Retinal pigment epithelial cell (primary cell): Measurements from ENCODE around the gene C4BPA.

Experiments
- DNase-seq: peaks from one replicate; pipeline ENCODE4 v3.0.0-alpha.2; 2010; ENCODE audit warnings: low read depth
- H3K4me3 ChIP-seq: 2 replicates; pipeline ENCODE4 v1.5.1; 2011; ENCODE audit warnings: mild to moderate bottlenecking, low read length, control low read depth, moderate library complexity
- TF ChIP-seq, protein P1 (sequence below): conservative IDR thresholded peaks from 2 replicates; pipeline ENCODE4 v1.5.1; 2011; ENCODE audit warnings: low read depth, low read length, control low read depth, inconsistent platforms

Gene C4BPA

DNA sequence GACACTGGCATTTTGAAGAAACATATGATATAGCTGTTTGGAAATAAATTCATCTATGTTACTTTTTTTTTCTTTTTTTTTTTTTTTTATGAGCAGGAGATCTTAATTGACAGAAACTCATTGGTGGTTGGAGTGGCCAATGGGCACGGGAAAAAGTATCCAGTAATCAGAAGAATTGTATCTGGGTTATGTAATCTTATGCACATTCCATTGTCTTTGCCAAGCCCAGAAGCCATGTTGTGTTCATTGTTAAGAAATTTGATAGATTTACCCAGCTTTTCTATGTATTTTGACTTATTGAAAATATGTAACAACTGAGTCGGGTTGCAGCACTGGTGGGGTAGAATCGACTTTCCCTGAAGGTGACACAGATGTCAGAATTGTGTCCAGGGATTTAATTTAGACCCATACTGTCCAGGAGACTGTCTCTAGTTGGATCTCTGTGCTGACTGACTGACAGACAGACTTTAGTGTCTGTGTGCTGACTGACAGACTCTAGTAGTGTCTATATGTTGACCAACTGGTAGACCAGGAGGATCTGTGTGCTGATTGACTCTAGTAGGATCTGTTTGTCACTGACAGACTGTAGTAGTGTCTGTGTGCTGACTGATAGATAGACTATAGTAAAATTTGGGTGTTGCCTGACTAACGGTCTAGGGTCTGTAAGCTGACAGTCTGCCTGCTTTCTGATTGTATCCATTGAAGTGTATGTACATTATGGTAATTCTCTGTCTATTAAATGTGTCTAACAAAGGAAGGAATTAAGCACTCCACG, 27.7 kb upstream of the C4BPA start:
- no peak for DNase-seq
- TF ChIP-seq, protein P1, sequence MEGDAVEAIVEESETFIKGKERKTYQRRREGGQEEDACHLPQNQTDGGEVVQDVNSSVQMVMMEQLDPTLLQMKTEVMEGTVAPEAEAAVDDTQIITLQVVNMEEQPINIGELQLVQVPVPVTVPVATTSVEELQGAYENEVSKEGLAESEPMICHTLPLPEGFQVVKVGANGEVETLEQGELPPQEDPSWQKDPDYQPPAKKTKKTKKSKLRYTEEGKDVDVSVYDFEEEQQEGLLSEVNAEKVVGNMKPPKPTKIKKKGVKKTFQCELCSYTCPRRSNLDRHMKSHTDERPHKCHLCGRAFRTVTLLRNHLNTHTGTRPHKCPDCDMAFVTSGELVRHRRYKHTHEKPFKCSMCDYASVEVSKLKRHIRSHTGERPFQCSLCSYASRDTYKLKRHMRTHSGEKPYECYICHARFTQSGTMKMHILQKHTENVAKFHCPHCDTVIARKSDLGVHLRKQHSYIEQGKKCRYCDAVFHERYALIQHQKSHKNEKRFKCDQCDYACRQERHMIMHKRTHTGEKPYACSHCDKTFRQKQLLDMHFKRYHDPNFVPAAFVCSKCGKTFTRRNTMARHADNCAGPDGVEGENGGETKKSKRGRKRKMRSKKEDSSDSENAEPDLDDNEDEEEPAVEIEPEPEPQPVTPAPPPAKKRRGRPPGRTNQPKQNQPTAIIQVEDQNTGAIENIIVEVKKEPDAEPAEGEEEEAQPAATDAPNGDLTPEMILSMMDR: no peak
- H3K4me3 ChIP-seq: no peak overlapping the region

DNA sequence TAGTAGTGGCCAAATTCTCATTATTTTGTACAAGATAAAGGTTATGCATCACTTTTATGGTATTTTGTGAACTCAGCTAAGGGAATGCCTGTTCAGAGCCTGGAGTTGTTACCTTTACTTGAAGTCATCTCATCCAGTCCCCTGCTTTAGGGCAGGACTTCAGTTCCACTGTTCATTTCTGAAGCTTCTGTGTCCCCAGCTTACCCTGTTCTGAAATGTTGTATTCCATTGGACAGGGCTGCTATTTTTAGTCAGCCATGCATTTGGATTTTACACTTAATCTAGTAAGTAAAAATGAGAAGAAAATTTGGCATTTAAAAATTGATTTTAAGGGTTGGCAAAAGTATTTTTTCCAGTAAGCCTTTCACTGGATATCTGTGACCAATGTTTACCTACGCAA, 27.0 kb upstream of the C4BPA start:
- DNase-seq: no peak
- TF ChIP-seq, protein P1: no peak
- no peak overlapping the region for H3K4me3 ChIP-seq

DNA sequence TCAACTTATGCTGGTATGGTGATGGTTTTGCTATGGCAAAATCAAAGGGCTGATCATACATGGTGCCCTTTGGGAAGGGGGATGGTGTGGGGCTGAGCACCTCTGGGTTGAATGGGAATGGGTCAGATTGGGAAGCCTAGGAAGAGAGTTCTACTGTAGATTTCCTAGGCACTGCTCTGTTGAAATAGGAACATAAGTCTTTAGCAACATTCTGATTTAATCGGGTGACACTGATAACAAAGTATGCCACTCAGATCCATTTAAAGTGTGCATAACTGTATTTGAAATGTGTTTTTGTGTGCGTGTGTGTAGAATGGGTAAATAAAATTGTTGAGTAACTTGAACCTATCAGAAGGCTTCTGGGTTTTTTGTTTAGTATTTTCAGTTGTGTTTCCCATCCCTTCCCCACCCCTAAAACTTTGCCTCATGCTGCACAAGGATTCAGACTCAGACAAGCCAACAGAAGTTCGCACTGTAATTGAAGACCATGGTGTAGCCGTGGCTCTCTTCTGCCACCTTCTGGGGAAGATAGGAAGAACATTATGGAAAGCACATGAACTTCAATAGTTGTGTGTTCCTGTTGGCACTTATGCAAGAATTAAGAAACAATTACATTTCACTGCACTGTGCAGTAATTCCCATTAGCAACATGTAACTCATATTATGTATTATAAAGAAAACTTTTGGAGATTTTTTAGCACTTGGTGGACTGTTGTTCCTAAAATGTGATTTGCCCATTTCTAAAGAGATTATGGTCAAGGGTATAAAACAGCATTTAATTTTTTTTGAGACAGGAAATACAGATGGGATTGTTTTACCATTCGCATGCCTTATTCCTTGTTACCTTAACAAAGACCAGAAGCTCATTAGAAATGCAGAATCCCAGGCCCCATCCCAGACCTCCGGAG, 26.3 kb upstream of the C4BPA start:
- TF ChIP-seq, protein P1: peak; percentile 95
- H3K4me3 ChIP-seq: no peak overlapping the region
- DNase-seq: no peak

DNA sequence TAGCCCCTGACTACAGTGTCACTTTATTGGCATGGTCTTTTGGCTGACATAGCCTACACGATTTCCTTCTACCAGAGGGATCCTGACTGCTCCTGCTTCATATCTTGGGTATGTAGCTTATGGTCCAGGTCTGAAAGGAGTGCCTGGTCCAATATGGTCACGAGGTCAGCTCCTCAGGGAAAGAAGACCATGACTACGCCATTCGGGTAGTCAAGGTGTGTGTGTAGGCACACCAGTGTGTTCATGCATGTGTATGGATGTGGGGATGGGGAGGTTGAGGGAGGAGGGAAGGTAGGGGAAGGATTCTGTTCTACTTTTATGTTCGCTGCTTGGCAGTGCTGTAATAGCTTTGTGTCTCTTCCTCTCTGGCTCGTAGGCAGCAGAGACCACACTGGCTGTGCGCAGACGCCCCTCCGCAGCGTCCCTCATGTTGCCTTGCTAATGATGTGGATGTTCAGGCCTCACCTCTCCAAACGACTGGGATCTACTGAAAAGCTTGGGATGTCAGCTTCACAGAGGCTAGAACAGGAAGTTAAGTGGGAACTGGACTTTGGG, 25.4 kb upstream of the C4BPA start:
- H3K4me3 ChIP-seq: no peak overlapping the region
- DNase-seq: no peak
- TF ChIP-seq, protein P1: no peak

DNA sequence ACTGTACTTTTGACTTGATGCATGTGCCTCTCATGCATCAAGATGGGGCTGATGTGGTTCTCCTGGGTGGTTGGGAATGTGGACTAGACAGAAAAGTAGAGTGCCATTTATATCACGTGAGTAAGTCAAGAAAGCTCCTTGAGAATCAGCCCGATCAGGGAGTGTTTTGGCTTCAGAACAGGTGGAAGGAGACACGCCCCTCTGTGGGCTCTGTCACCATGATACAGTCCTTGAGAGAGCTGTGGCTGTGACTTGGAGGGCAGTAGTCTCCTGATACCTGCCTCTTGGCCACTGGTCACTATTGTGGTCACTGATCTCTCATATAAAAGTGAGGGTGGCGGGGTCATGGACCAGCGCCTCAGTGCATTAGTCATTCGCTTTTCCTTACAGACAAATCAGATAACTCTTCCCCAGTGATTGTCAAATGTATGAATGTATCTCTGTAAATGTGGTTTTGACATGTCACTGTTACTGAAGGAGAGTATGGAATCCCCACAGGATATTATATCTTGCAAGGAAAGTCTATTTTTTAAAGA, 24.3 kb upstream of the C4BPA start:
- DNase-seq: no peak
- TF ChIP-seq, protein P1: no peak

DNA sequence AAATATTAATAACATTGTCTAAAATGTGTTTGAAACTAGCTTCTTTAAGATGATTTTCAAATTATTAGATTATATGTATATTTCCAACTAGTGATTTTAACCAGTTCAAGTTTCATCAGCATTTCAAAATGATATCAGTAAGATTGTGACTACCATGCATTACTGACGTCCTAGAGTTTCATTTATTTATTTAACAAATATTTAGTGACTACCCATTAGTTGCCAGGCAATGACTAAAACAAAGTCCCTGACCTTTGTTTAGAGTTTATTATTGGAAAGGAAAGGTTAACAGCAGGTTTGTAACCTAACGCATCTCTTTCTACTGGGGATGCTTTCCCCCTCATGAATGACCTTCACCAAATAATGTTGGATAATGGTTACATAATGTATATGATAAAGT, 22.9 kb upstream of the C4BPA start:
- H3K4me3 ChIP-seq: no peak overlapping the region
- TF ChIP-seq, protein P1: no peak
- no peak for DNase-seq

More for the DNA sequence above, 24.3 kb upstream of the C4BPA start:
- no peak overlapping the region for H3K4me3 ChIP-seq
